SIG-M5 (cell line): ENCODE results near the gene ABHD13.
"Not testable (repeated sequence)": the region's sequence is repeated elsewhere in the genome, so short reads cannot be mapped to it uniquely, and the experiment has no call there.

Experiments
- DNase-seq: peaks from one replicate; lab custom pipeline; 2025; lab: John Stamatoyannopoulos, UW

The ABHD13 gene

DNA sequence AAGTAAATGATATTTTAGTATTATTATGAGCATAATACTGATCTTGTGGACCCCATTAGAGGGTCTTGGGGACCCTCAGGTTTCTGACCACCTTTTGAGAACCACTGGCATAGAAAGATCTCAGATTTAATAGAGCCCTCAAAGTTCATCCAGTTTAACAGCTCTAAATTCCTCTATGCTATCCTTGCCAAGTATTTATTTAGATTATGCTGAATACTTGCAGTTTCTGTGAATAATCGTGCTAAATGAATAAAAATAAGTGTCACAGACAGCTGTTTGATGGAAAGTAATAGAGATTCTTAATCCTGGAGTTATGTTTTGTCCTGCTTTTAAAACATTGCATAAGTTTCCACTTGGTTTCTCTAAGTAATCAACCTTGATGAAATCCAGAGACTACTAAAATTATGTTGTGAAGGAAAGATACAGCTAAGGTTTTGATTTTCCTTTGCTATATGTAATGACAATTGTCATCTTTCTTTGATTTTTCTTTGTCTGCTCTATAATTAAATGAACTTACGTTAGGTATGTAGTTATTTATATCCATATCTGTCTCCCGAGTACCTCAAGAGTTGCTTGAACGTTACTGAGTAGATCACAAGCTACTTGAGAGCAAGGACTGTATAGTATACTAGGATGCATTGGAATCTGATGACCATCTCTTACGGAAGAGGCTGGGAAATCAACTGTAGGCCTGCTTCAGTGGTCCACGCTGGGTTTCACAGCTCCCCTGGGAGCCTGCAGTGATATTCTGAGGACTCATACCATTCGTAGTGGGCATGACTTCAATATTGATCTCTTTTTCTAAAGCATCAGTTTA is 5.7 kb downstream of the ABHD13 start:
- no peak for DNase-seq

DNA sequence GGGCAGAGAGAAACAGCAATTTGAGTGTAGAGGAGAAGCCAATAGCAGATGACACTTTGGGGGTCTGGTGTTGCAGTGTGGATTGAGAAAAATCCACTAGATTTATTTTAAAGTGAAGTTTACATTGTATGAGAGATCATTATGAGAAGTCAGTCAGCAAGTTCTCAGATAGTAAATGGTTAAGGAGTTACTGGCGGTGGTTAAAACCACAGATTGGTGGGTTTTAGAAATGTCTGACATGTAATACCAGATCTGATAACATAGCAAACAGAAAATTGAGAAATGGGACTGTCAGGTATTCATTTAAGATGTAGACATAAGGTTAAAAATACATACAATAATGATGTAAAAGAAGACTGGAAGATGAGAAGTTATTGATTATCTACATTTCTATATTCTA is 7.2 kb downstream of the ABHD13 start:
- DNase-seq, result no peak

DNA sequence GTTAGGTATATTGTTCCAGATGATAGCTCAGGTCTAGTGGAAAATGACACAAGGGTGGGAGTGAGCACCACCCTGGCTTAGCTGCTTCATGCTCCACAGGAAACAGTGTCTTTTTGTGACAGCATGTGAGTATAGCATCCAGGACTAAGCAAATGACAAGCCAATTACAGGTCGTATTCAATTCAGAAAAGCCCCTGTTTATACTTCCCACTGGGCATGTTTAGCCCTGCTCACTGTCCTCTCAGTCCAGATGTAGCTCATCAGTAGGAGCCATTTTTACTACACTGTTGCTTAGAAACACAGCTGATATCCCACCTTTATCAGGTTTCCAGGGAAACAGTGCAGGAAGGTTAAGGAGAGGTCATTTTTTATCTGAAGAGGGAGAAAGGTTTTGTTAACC is 8.0 kb downstream of the ABHD13 start:
- DNase-seq, result no peak

DNA sequence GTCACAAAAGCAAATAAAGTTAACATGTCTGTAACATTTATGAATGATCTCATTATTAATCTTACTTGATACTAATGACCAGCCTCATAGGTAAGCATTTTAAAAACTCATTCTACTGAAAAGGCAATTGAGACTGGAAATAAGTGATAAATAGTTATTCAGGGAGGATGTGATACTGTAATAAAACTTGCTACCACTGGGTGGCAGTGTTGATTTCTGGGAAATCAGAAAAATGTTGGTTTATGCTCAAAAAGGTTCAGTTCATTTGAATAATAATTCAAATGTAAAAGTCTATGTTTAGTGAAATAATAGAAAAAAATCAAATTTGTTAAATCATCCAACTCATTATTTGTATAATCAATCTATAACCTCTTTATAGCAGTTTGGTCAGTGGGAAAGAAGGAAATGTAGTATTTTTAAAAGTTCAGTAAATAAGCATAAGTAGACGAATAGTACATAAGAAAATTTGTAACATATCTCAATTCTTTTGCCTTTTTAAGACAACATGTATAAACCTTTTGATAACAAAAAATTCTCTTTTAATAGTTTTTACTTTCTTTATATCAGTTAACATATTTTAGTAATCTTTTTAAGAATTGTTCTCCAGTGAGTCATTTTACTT is 9.6 kb downstream of the ABHD13 start:
- DNase-seq, result no peak

DNA sequence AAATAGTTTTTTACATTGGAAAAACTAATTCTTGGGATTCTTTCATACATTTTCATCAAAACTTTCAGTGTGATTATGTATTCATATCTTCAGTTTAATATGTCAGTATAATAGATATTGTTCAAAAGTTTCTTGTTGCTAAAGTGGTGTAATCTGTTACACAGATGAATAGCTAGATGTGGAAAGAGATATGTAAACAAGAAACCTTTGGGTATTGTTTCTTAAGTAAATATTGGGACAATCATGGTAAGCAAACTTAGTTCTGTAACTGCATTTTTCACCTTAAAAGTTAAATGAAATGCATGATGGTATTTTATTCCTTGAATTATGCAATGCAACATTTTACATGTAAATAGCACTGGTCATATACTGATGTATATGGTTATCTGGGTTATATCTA is 12.2 kb downstream of the ABHD13 start:
- DNase-seq, result no peak

DNA sequence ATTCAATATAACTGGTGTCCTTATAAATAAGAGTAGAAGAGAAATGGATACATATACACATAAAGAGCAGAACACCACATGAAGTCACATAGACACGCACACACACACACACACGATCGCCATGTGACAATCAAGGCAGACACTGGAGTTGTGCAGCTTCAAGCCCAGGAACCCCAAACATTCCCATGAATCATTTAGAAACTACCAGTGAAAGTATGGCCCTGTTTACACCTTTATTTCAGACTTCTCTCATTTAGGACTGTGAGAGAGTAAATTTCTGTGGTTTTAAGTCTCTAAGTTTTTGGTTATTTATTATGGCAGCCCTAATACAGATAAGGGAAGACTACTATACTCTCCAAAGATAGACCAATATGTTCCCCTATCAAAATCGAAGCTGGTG is 31.0 kb downstream of the ABHD13 start:
- DNase-seq, result no peak

DNA sequence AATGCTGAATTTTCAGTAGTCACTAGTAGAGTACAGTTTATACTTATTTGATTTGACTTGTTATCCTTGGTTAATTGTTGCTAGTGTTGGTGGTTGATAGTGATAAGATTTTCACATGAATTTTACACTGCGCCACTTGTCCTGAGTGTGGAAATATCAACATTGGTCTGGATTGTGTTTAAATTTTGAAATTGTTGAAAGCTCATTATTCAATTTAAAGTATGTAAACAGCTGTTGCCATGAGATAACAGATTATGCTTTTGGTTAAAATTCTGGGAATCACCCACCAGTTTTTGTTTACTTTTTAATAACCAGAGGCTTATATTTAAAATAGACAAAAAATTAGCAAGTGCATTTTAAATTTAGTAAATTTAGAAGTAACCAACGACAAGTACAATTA is 39.1 kb downstream of the ABHD13 start:
- no peak for DNase-seq

DNA sequence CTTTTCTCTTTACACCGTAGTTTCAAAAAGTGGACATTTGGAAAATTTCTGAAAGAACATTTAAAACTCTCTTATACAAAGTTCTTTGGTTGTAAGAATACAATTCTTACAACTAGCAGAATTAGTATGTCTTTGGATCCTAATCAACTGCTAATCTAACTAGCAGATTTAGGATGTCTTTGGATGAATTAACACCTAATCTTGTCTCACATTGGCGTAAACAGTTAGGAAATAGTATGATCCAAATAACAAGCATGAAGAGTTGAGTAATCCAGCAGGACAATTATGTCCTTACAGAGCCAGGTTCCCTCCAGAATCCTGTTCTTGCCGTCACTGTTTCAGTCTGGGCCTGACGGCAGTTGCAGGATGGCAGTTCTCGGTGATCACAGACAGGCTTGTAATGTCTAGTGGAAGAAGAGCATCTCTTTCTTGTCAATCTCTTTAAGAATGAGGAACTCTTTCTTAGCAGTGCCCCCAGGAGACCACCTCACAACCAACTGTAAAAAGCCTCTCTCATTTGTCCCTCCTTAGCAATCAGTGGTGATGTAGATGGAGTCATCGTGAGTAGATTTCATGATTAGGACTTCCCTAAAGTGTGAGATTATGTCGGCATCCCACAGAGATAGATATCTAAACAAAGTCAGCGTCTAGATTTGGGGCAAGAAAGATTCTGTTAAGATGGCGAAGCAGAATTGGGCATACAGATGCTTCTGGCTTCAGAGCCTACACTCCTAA is 45.6 kb downstream of the ABHD13 start:
- no peak for DNase-seq

DNA sequence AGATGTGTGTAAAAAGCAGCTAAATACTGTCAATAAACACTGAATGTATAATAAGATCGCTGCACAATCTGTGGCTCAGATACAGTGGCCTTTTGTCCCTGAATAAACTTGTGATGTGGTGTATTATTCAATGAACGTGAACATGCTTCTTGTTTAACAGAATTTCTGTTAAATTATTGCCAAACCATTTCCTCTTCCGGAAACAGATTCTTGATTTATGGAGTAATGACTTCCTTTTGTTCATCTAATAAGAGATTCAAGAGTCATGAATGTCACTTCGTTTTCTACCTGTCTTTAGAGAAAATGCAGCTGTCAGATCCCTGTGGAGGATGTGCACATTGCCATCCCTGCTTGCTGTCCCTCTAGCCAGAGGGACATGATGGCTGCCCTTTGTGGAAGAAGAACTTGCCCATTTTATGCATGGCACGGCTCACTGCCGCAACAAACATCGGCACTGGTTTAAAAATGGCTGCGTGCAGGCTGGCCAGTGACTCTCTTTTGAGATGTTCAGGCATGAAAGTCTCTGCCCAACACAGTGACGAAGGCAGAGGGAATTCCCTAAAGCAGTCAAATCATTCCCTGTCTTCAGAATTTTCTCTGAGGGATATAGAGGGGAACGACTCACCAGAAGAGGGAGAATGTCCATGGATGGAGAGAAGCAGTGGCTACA is 48.3 kb downstream of the ABHD13 start:
- DNase-seq, result no peak

DNA sequence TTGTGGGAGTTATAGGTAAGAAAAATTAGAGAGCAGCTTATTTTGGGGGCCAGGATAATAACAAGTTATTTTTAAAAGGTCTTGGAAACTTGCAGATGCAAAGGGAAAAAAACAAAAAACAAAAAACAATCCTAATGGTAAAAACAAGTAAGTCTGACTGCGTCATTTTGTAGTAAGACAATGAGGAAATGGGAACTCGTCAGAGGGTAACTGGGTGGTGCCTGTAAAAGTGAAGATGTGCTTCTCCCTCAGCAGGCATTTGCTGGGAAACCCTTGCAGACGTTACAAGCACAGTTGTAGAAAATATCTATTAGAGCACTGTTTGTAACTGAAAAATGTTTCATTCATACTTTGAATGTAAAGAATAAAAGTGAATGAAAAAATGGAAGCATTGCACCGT is 49.2 kb downstream of the ABHD13 start:
- DNase-seq, result no peak

DNA sequence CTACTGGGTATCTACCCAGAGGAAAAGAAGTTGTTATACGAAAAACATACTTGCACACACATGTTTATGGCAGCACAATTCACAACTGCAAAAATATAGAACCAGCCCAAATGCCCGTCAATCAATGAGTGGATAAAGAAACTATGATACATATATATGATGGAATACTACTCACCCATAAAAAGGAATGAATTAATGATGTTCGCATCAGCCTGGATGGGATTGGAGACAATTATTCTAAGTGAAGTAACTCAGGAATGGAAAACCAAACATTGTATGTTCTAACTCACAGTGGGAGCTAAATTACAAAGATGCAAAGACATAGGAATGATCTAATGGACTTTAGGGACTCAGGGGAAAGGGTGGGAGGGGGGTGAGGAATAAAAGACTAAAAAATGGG is 49.7 kb downstream of the ABHD13 start:
- not testable (repeated sequence) for DNase-seq

DNA sequence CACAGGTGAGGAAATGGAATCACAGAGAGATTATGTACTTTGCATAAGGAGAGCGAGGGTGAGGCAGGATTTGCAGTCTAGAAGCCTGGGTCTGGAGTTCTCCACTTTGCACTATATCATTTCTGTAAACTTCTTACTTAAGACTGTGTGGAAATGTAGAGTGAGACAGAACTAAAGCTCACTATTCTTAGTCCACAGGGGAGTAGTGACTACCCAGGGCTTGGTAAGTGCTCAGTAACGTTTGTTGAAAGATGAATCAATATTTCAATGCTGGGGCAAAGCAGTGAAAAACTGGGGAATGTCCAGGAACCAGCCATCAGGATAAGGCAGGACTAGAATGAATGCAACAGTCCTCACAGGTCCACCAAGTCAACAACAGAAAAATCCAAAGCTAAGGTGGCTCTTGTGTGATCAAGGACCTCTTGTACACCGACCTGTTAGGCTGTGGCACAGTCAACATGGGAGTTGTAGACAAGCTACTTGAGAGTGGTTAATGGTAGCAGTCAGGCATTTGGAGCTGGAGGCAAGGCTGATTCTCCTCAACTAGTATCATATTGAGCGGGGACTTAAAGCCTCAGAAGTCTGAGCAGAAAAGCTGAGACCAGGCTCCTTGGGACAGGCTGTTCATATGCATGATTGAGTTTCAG is 50.4 kb downstream of the ABHD13 start:
- no peak for DNase-seq

DNA sequence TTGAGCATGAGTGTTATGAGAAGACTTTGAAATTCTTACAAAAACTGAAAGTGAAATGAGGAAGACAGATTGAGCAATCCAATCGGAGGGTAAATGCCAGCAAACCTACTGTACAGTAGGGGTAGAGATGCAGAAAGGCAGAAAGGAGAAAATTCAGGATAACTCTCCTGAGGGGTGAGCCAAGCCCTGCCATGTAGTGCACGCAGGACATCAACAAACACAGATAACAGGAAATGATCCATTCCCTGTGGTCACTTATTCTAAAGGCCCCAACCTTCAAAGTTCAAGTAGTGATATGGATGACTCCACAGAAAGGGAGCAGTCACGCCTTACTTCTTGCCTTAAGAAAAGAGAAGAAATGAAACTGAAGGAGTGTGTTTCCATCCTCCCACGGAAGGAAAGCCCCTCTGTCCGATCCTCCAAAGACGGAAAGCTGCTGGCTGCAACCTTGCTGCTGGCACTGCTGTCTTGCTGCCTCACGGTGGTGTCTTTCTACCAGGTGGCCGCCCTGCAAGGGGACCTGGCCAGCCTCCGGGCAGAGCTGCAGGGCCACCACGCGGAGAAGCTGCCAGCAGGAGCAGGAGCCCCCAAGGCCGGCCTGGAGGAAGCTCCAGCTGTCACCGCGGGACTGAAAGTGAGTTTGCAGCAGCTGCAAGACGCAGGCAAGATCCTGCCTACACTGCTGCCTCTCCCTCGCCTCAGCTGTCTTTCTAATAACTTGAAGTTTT is 51.6 kb downstream of the ABHD13 start, which contains the start of gene TNFSF13B:
Gene TNFSF13B, plus strand, starts transcription at position 118 of the 728 bp plus-strand sequence. Its CDS starts 178 bp downstream, at position 296.
- DNase-seq, result peak; percentile 98

DNA sequence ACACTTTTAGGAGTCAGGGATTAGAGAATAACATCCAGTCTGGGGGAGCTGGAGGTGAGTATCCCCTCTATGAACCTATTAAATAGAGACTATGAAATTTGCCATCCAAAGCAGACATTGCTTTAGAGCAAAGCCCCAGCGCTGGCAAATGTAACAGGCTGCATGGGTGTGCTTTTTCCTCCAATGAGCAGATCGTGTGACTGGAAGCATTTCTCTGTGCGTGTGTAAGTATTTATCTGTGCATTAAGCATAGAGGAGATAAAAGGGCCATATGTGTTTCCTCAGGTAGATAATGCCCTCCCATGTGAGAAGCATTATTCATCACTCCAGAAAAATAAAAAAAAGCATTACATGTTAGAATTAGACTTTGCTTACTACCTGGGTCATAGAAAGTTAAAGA is 52.2 kb downstream of the ABHD13 start:
- no peak for DNase-seq

DNA sequence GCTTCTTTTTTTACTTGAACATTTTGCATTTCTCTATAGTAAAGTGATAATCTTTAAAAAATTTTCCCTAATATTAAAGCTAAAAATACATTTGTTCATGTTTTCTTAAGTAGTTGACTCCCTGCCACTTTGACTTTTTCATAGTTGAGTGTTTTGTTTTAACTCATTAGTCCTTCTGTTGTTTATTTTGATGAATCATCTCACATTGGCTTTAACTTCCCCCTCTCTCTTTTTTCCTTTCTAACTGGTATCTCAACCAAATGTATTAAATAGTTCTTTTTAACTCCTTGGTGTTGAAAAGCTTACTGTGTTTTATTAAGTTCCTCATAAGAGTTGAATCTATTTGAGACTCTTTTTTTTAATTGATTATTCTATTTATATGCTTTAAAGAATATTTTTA is 54.1 kb downstream of the ABHD13 start:
- DNase-seq, result no peak

DNA sequence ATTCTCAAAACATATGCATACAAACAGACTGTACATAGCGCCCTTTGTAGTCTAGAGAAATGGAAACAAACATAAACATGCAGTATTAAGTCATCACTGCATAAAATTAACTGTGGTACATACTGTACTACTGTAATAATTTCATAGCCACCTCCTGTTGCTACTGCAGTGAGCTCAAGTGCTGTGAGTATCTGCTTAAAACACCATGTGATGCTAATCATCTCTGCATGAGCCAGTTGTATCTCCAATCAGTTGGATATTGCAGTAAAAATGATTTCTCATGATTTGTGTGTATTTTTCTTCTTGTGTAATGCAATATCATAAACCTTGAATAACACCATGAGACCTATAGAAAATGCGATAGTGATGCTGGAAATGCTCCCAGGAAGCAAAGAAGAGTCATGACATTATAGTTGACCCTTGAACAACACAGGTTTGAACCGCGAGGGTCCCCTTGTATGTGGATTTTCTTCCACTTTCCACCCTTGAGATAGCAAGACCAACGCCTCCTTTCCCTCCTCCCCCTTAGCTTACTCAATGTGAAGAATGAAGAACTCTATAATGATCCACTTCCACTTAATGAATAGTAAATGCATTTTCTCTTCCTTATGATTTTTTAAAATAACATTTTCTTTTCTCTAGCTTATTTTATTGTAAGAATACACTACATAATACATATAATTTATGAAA is 55.4 kb downstream of the ABHD13 start:
- DNase-seq, result no peak

DNA sequence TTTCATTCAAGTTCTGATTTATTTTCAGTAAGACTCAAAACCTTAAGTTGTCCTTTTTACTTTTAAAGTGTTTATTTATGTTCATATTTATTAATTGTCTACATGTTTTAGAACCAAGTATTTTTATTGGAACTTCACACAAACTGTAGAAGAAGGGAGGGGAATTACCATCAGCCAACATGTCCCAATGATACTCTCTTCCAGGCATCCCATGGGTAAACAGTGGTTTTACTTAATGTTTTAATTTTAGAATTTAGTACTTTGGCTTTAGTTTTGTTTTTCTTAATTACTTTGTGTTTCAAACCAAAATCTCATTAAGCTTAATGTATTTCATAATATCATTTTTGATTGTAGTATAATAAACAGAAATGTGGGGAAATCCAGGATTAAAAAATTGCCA is 56.5 kb downstream of the ABHD13 start:
- no peak for DNase-seq

DNA sequence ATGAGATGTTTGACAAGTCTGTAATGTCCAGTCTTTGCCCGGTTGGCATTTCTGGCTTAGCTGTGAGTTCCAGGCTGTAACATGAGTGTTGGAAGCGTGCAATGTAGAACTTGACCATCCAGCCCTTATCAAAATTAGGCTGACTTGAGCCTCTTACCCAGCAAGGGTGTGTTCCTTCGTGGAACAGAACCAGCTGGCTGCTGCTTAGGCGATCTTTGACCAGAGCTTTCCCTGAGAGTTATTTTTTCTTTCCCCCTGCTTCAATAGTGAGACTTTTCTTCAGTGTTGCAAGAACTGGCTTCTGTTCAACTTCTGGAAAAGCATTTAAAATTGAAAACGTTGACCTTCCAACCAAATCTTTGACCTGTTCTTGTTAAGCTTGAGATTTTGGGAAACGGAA is 57.9 kb downstream of the ABHD13 start:
- no peak for DNase-seq

DNA sequence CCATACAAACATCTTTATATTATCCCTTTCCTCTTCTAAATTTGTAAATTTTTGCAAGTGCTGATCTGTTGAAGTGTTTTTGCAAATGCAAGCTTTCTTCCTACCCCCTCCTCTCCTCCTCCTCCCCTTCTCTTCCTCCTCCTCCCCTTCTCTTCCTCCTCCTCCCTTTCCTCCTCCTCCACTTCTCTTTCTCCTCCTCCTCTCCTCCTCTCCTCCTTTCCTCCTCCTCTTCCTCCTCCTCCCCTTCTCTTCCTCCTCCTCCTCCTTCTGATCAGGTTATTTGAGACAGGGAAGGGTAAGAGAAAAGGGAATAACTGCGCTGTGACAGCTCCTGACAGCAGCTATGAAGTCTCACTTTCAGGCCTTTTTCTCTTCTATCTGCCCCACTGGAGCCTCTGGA is 60.3 kb downstream of the ABHD13 start:
- DNase-seq, result no peak

DNA sequence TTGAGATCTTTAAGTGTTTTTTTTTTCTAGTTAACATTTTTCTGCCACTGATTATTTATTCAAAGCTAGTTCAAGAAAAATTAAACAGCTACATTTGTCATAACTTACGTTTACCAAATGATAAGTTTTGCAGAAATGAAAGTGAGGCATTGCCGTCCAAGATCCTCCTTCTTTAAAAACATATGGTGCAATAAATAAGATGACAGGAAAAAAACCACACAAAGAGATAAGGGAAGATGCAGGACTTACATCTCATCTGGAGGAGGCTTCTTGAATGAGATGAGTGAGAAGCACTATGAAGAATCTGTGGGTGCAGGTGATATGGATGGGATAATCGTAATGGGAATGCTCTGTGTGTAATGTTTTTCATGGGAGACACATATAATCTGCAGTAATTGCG is 63.7 kb downstream of the ABHD13 start:
- peak; percentile 61 for DNase-seq

DNA sequence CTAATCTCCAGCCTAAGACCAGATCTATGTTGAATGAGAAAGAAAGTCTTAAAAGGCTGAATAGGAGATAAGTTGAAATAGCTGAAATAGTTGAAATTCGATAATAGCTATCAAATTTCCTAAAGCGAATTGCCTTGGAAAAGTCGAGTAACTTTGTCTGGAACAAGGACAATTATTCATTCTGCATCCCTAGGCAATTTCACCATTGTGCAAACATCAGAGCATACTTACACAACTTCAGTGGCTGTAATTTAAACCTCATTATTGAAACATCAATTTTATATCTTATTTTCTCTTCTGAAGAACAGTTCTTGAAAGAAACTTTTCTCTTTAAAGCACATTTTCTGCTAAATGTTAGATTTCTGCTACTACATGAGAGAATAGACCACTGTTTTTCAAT is 64.9 kb downstream of the ABHD13 start:
- no peak for DNase-seq
